AG08396 (cell line): ENCODE measurements around the gene NPNT.

Experiments
- DNase-seq: peaks from one replicate; pipeline ENCODE4 v3.0.0; 2012; ENCODE audit warnings: low spot score, mixed read lengths

NPNT gene

DNA sequence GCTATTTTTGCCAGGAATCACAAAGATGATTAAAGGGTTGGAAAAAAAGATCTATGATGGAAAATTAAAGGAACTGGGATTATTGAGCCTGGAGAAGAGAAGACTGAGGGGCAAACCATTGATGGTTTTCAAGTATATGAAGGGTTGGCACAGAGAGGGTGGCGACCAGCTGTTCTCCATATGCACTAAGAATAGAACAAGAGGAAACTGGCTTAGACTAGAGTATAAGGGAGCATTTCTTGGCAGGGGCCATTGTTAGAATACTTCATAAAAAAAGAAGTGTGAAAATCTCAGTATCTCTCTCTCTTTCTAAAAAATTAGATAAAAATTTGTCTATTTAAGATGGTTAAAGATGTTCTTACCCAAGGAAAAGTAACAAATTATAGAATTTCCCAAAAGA, 75.1 kb downstream of the NPNT start:
- DNase-seq: no peak

DNA sequence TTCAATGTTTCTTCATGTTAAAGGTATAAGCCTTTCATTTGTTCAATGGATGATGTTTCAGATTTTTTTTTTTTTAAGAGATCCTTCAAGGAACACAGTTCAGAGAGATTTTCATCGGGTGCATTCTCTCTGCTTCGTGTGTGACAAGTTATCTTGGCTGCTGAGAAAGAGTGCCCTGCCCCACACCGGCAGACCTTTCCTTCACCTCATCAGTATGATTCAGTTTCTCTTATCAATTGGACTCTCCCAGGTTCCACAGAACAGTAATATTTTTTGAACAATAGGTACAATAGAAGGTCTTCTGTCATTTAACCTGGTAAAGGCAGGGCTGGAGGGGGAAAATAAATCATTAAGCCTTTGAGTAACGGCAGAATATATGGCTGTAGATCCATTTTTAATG, 75.8 kb downstream of the NPNT start:
- DNase-seq: no peak

DNA sequence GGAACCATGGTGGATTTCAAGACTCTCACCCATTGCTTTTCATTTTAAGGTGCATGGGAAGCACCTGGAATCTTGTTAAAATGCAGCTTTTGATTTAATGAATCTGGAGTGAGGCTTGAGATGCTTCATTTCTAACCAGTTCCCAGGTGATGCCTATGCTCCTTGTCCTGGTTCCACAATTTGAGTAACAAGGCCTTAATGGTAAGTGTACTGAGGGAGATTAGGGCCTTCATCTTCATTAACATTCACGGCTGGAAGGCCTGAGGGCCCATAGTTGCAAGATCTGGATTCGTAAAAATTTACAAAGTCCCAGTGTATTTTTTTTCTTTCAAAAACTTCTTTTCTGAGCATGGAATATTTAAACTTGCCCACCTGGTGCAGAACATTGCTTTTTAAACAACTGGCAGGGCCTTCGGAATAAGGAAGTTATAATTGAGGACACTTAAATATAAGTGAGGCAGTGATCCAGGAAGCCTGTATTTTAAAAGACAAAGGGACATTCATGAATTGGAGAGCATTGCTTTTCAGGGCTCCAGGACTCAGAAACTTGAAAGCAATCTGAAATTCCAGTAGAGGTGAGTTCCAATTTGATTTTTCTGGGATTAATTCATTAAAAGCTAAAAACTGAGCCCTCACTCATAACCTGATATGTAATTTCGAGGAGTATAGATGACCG, 77.8 kb downstream of the NPNT start:
- no peak for DNase-seq

DNA sequence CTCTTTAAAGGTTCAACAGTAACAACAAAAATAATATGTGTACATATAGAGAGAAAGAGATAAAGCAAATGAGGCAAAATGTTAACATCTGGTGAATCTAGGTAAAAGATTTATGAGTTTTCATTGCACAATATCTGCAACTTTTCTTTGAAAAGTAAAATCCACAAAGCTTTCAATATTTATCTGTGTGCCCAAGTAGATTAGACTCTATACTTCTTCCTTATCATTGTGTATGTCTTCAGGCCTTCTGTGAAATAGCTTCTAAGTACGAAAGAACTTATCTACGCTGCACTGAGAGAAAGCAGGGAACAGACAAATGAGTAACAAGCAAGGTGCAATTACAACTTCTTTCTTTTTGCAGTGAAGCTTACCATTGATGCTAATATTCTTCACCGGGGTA, 81.6 kb downstream of the NPNT start:
- no peak for DNase-seq

DNA sequence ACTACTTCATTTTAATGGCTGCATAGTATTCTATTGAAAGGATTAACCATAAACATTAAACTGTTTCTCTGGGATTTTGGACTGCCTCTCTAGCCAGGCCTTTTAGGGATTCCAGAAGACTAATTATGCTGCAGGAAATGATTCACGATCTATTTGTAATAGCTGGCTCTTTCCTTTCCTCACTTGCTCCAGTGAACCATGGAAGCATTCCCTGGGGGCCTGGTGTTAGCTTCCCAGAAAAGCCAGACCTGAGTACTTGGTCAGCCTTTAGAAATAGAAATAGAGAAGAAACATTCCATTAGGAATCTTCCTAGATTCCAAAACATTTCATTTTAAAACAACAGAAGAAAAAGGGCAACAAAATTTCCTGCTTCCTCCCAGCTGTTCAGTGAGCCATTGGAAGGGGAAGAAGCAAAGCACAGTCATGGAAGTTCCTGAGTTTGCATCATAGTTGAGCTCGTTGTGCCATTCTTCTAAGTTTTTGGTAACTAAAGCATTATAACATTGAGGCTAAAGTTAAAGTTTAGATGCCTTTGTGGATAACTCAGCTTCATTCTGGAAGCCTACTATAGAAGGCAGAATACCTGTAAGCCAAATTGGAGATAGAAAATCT, 83.5 kb downstream of the NPNT start:
- DNase-seq: no peak

DNA sequence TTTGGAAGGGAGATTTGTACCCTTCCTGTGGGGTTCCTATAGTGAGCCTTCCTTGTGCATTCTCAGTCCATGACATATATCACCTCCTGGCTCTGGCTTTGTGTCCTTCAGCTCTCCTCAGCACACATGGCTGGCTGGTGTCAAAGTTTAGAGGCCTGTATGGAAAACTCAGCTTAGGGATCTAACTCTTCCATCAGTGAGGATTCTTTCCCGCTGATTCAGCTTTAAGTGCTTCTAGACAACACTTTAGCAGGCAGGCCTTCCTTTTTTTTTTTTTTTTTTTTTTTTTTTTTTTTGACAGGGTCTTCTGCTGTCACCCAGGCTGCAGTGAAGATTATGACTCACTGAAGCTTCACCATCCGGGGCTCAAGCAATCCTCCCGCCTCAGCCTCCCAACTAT, 84.2 kb downstream of the NPNT start:
- DNase-seq: no peak

DNA sequence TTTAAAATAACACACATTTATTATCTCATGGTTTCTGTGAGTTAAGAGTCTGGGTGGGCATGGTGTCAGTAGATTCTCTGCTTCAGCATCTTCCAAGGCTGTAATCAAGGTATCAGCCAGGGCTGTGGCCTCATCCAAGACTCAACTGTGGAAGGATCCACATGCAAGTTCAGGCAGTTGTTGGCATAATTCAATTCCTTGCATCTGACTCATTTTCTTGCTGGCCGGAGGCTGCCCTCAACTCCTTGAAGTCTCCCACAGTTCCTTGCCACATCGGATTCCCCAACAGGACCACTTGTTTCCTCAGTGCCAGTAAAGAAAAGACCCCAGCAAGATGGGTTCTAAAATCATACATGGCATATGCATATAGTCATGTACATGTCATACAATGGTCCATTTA, 93.4 kb downstream of the NPNT start:
- DNase-seq: no peak

DNA sequence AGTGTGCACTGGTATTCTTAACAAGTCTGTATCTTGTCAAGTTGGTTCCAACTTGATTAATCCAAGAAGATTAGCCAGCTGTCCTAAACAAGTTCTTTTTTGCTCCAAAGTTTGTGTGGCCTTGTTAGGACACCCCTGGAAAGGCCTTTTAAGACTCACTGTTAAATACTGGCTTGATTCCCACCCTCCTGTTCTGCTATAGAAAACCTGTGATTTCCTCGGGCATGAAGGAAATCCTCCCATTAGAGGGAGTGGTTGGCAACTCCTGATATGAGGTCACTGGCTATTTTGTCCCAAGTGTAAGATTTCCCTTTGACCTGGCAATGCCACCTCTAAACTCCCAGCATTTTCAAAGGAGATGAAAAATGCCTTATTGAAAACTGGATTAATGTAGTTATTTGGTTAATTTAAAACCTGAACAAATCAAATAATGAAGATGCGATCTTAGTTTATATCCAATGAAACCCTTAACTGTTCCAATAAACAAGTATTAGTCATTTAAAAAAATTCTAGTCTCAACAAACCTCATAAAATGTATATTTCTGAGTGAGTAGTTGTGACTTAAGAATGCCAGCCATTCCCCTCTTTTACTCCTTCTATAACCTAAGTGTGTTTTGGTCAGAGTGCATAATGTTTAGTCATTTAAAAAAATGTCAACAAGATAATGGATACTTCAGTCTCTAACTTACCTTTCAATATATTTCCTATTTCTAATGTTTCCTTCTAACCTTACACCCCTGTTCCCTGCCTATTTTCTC, 94.4 kb downstream of the NPNT start:
- DNase-seq: no peak

DNA sequence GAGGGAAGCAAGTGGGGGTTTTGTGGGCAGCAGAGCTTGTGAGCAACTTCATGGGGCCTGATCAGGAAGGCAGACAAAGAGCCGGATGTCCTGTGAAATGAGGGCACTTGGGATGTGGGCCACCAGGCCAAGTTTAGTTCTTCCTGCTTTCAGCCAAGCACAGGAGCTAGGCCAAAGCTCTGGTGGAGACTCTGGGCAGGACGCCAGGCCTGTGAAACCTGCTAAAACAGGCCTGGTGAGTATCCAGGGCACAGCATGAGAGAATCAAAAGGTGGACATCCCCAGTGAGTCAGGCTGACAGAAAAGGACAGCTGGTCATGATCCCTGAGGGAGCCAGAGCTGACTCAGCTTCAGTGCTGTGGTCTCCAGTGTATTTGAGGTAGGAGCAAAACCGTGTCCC, 95.7 kb downstream of the NPNT start:
- DNase-seq: peak; percentile 24

DNA sequence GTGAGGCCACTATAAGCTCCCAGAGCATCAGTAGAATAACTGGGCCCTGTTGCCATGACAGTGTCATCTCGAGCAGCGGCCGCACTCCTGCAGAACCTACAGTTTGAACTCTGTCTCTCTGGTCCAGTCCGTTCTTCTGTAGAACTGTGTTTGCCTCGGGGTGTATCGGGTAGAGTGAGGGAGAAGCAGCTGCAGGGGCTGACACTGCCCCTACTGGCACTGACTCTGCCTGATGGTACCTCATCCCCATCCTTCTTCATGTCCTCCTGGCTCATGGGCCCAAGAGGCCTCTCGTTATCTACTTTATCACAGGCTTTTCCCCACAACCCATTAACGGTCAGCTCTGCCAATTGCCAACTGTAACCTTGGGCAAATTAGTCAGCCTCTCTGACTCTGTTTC, 96.5 kb downstream of the NPNT start:
- no peak for DNase-seq

DNA sequence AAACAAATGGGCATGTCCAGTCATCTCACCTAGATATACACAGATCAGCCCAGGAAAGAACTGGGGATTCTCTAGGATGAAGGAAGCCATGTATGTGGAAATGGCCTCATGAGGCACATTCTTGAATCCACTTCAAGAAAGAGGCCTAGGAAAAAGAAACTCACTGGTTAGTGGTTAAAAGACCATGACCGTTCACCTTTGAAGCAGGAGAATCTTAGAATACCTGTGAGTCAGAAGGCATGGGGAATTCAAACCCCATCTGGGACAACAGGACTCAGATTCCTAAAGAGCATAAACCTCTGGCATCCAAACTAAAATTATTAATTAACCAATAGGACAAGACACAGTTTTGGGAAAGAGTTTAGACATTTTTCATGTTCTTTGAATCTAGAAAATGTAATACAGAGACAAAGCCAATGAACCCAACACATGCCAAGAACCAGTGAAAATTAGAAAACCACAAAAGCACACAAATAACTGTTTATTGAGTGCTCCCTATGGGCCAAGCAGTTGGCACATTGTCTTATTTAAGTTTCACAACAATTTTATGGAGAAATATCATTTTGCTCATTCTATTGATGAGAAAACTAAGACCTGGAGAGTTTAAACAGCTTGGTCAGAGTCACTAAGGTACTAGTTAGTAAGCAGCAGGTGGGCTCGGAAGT, 97.5 kb downstream of the NPNT start:
- no peak for DNase-seq

DNA sequence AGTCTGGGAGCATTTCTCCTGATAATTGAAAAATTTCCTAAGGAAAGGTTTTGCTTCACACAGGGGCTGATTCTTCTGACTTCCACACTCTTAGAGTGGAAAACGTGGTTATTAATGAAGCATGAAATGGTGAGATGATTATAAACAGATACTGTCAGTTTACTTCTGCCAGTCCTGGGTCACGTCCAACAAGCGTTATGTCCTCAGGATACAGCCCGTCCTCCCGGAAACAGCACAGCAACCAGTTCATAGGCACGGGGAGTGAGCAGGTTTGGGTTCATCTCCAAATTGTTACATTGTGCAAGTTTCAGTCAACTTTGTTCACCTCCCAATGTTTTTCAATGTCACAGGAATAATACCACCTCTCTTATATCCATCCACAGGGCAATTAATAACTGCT, 98.8 kb downstream of the NPNT start:
- DNase-seq: no peak

DNA sequence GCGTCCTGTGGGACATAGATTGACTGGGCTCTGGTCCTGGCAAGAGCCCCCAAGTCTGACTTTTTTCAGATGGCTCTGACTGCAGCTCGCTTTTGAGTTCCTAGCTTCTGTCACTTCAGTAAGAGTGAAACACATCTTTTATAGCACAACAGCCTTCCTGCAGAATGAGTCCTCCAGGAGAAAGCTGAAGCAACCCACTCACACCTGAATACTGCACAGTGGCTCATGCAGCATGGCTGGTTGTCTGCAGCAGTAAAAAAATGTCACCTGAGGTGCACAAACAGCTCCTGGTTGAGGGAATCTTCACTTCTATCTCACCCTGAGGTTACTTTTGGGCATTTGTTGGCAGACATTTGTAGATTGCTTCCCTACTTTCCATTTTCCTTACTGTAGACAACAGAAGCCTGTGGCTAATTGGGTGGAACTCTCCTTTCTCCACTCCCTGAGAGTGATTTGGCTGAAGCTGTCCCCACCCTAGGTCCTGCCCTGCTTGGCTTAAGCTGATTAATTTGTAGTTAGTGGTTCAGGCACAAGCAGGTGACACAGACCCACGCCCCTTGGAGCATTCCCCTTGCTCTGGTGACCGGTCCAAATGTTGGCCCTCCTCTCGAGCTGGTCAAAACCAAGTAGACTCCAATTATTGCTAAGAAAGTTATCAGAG, 99.7 kb downstream of the NPNT start:
- no peak for DNase-seq

DNA sequence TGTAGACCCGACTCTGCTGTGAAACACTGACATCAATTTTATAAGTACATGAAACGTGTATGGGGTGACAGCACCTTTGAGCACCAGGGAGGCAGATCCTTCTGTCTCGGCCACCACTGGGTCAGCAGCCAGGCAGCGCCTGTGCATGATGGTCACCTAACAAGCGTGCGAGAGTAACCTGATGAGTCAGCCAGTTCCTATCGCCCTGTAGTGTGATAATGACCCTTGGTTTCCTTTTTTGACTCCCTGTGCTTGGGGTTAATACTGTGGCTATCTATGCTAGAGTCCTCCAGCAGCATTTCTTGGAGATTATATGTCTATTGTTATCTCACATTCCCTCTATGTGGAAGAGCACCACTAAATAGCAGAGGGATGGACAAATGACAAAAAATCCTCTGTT, 101.6 kb downstream of the NPNT start:
- DNase-seq: no peak

DNA sequence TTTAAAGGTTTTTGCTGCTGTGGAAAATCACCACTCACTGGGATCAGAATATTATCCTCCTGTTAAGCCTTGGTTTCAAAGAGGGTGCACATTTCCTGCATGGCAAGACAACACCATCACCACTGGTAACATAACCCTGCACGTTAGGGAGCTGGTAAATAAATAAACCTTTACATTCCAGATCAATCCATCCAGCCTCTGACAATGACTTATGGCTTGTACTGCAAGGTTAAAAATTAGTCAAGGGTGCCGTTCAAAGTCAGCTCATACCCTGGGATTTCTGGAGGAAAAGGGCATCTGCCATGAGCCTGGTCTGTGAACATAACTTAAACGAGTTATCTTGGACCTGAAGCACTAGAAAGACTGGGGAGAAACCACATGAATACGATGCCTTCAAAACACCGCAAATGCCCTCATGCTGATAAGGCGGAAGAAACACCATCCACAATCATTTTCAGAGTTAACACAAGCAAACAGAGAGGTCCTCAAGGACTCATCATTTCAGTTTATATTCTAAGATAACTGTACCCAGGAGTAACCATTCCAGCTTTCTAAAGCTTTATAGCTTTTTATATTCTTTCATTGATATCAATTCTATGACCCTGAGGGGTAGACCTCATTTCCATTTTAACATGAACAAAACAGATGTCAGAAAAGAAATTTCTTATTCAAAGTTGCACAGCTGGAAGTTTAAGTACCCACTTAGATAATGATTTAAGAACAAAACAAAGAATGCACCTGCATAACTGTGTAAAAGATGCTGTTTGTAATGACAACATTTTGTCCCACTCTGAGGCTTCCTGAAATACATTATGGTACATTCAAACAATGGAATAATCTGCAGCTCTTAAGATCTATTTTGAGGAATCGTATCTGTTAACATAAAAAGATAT, 103.1 kb downstream of the NPNT start:
- DNase-seq: no peak

DNA sequence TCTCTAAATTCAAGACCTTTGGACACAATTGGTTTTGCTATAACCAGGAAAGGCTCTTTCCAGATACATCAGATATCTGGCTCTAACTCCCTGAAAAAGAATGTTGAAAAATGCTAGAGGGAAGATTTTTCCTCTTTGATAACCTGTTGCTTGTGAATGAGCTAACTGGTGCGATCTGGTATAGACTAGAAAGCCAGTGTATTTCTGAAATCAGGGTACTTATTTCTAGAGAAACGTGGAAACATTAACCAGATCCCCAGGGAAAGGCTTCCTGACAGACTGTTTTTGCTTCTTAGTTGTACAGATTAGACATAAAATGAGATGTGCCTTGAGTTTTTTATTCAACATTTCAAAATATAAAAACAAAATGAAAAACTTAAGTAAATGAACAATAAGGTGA, 107.7 kb downstream of the NPNT start:
- DNase-seq: no peak

DNA sequence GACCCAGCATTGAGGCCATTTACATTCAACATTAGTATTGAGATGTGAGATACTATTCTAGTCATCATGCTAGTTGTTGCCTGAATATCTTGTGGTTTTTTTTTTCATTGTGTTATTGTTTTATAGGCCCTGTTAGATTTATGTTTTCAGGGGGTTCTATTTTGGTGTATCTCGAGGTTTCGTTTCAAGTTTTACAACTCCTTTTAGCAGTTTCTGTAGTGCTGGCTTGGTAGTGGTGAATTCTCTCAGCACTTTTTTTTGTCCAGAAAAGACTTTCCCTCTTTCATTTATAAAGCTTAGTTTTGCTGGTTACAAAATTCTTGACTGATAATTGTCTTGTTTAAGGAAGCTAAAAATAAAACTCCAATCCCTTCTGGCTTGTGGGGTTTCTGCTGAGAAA, 115.5 kb downstream of the NPNT start:
- no peak for DNase-seq

DNA sequence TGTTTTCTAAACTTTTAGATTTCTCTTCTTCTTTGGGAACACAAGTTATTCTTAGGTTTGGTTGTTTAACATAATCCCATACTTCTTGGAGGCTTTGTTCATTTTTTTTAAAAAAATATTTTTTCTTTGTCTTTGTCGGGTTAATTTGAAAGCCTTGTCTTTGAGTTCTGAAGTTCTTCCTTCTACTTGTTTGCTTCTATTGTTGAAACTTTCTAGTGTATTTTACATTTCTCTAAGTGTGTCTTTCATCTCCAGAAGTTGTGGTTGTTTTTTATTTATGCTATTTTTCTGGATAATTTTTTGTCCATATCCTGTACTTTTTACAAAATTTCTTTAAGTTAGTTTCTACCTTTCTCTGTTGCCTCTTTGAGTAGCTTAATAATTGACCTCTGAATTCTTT, 116.1 kb downstream of the NPNT start:
- DNase-seq: no peak

DNA sequence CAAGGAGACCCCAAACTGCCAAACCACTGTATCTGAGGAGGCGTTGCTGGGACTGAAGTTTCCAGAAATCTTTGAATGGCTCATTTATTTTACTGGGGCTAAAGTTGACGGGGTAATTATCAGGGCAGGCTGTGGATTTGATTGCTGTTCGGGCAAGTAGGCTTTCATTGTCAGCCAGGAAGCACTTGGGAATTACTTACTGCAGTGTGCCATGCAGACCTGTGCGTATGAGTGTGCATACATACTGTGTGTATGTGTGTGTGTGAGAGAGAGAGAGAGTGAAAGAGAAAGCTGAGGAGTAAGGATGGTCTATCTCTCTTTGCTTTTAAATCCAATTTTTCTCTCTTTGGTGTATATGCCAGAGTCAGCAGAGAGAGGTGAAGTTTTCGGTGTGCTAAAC, 122.7 kb downstream of the NPNT start:
- no peak for DNase-seq

DNA sequence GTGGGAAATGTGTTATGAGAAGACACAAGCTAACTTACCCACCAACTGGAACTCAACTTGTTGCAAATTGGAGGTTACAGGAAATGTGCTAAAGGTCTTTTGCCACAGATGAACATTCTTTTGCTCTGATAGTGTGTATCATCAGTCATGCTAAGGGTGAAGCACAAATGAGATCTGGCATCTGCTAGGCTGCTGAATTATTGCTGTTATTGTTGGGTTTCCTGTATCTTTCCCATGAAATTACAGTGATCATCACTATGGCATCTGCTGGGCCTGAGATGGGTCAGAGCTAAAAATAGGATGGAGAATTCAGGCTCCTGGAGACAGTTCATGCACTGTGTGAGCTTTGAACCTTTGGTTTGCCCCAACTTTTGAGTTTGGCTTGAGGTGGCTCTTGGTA, 124.5 kb downstream of the NPNT start:
- peak; percentile 33 for DNase-seq
